Muscle layer of duodenum (tissue), 2 donors: ENCODE results near the gene ASPDH.

ENCODE experiments used
- H3K27ac ChIP-seq: one replicate; pipeline ENCODE4 v1.7.0; 2013; ENCODE audit warnings: mild to moderate bottlenecking, low read length
- H3K27me3 ChIP-seq: one replicate; pipeline ENCODE4 v1.7.0; 2013; ENCODE audit warnings: low read depth, mild to moderate bottlenecking, control low read depth, low read length
- H3K36me3 ChIP-seq, 2 donors: one replicate each; pipeline ENCODE4 v1.7.0; 2013; ENCODE audit warnings: low read length in 2 of 2, control low read depth in 1 of 2, mild to moderate bottlenecking in 1 of 2; ENCODE audit not compliant: insufficient read depth in 2 of 2, control insufficient read depth in 1 of 2
- H3K4me1 ChIP-seq, 2 donors: one replicate each; pipeline ENCODE4 v1.7.0; 2013; ENCODE audit warnings: low read length in 2 of 2, mild to moderate bottlenecking in 2 of 2, control low read depth in 1 of 2, moderate library complexity in 1 of 2; ENCODE audit not compliant: insufficient read depth in 2 of 2, control insufficient read depth in 1 of 2
- H3K4me3 ChIP-seq, 2 donors: one replicate each; pipeline ENCODE4 v1.7.0; 2013; ENCODE audit warnings: low read length in 2 of 2, low read depth in 1 of 2, mild to moderate bottlenecking in 1 of 2
- H3K9me3 ChIP-seq, 2 donors: one replicate each; pipeline ENCODE4 v1.7.0; 2013; ENCODE audit warnings: low read length in 2 of 2, control low read depth in 1 of 2, mild to moderate bottlenecking in 1 of 2; ENCODE audit not compliant: control insufficient read depth in 1 of 2
- donor health status: healthy.

Gene ASPDH

DNA sequence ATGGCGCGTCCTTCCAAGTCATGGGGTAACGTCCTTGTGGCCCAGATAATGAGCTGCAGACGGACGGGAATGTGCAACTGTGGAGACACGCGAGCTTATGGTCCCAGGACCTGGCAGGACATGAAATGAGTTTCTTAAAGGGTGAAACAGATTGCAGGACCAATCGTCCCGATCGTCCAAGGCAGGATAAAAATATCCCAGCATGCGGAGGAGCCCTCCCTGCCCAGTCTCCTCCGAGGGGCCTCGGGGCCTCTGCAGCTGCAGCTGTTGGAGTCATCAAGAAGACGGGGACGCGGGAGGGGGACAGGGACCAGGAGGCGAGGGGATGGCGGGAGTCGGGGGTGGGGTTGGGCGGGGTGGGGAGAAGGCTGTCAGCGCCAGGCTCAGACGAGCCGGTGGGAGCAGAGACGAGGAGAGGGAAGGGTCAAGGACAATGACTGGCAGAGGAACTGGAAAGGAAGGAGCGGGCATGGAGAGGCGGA, 22.7 kb downstream of the ASPDH start:
- Histone ChIP-seq H3K36me3 (peaks cover 0 to 4% of the 10 kb centered on the region in 2 donors), H3K27me3 (no peaks in the 10 kb centered on the region), H3K27ac (no peak overlapping the region), H3K9me3 (no peaks in the 10 kb centered on the region), H3K4me1 (peaks cover 0 to 3% of the 10 kb centered on the region in 2 donors), H3K4me3 (no peak overlapping the region)

DNA sequence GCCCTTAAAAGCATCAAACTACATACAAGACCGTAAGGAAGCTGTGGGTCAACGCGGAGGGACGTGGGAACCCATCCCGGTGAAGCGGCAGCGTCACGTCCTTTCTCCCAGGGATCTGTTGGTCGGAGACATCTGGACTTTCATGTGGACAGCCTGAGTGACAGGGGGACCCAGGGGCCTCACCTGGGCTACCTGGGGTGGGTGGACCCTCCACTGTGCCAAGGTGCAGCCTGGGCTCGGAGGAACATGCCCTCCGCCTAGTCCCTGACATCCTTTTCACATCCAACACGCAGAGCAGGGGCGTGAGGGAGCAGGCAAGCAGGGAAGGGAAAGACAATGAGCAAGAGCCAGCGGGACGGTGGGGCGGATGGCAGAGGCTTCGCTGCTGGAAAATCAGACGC, 23.3 kb downstream of the ASPDH start:
- H3K4me1 ChIP-seq = peaks cover 0 to 3% of the 10 kb centered on the region in 2 donors
- no peaks in the 10 kb centered on the region for H3K9me3 ChIP-seq
- H3K4me3 ChIP-seq = no peak overlapping the region
- peaks cover 0 to 4% of the 10 kb centered on the region in 2 donors for H3K36me3 ChIP-seq
- no peak overlapping the region for H3K27ac ChIP-seq
- no peaks in the 10 kb centered on the region for H3K27me3 ChIP-seq

DNA sequence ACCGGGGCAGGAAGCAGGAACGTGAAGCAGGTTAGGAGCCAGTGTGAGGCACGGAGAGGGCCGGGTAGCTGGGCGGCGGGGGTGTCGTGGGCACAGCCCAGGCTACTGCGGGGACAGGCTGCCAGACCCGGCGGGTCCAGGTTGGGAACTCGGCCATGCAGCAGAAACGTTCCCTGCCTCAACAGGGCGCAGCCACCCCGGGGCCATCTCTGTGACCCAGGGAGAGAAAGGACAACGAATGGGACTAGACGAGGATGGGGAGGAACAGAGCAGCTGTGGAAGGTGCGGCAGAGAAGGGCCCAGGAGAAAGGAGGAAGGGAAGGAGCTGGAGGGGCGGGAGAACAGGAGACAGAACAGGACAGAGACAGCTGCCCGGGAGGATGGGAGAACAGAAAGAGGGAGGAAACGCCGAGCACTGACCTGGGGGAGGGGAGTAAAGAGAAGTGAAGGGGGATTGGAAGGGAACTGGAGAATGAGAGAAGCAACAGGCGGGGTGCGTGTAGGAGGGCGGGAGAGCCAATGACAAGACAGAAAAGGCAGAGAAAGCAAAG, 24.2 kb downstream of the ASPDH start:
- Histone ChIP-seq H3K27me3 (no peaks in the 10 kb centered on the region), H3K4me1 (peaks cover 0 to 3% of the 10 kb centered on the region in 2 donors), H3K4me3 (no peak overlapping the region), H3K9me3 (no peaks in the 10 kb centered on the region), H3K27ac (no peak overlapping the region), H3K36me3 (peaks cover 0 to 5% of the 10 kb centered on the region in 2 donors)

DNA sequence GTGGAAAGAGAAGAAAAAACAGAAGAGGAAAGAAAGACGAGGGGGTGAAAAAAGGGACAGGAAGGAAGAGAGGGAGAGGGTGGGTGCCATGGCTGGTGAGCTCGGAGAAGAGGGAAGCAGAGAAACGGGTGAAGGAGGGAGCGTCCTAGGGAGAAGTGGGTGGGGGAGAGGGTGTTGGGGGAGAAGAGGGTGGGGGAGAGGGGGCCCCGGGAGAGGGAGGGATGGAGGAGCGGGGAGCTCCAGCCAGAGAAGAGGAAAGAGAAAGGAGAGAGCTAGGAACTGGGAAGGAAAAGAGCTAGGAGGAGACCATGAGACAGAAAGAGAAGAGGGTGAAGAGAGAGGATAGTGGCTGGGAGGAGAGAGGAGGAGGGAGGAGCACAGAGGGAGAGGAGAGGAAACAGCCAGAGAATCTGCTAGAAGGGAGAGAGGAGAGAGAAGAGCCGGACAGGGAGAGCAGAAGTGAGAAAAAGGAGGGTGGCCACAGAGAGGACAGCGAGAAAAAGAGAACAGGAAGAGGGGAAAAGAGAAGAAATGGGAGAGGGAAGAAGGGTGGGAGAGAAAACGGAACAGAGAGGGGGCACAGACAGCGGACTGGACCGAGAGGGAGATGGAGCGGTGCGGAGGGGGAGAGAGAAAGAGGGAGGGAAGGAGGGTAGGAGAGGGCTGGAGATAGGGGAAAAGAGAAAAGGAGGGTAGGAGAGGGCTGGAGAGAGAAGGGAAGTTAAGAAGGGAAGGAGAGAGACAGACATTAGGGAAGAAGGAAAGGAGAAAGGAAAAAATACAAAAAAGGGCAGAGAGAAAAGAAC, 25.1 kb downstream of the ASPDH start:
- no peaks in the 10 kb centered on the region for H3K27me3 ChIP-seq
- peaks cover 0 to 11% of the 10 kb centered on the region in 2 donors for H3K36me3 ChIP-seq
- H3K27ac ChIP-seq = no peak overlapping the region
- no peaks in the 10 kb centered on the region for H3K9me3 ChIP-seq
- peaks cover 0 to 3% of the 10 kb centered on the region in 2 donors for H3K4me1 ChIP-seq
- H3K4me3 ChIP-seq = no peak overlapping the region

DNA sequence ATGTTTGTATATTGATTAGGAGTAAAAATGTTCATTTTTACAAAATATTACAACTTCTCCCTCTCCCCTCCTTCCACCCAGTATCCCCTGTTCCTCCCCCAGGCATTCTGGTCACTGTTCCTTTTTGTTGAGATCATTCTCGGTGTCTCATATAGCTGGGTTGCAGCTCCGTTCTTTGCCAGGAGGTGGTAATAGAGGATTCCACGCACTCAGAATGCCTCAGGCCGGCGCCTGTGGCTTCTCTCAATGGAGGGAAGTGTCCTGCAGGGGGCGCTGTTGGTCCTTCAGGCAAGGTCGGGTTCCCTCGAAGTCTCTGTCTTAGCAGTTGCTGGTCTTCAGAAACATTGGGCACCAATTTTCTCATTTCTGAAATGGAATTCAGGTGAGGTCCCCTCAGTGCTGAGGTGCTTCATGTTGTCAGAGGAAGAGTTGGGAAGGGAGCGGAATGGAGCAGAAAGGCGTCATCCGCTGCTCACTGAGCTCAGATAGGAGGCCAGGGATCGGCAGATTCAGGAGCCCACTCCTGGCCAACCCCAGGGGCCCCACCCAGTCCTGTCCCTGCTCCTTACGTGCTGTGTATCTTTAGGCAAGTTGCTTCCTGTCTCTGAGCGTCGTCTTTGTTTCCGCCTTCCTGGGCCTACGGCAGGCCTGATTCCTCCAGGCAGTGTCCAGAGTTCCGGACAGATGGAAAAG, 26.7 kb downstream of the ASPDH start:
- no peaks in the 10 kb centered on the region for H3K4me1 ChIP-seq
- H3K9me3 ChIP-seq = no peaks in the 10 kb centered on the region
- H3K36me3 ChIP-seq = peaks cover 0 to 25% of the 10 kb centered on the region in 2 donors
- no peaks in the 10 kb centered on the region for H3K27me3 ChIP-seq
- no peak overlapping the region for H3K4me3 ChIP-seq
- H3K27ac ChIP-seq = no peak overlapping the region

DNA sequence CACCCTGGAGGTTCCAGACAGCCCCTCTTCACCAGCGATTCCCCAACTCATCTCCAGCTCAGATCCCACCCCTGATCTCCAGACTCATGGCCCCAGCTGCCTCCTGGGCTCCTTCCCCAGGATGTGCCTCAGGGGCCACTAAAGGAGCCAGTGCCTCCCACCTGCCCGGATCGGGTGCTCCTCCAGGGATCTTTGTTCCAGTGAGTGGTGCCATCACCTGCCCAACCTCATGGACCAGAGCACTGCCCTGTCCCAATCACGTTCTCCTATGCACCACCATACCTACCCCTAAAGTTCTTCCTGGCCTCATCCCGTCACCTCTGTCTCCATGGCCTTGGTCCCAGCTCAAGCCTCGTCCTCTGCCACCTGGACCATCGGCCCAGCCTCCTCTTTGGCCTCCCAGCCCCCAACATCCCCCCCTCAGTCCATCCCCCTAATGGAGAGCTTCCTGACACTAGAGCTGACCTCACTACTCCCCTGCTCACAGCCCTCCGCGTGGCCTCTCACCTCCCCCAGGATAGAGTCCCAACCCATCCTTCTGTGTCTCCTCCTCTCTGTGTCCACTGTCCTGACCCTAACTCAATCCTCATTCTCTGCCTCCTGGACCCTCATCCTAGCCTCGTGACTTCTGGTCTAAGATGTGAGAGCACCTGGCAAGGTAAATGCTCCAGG, 28.3 kb downstream of the ASPDH start:
- H3K27ac ChIP-seq = no peak overlapping the region
- H3K36me3 ChIP-seq = peaks cover 0 to 39% of the 10 kb centered on the region in 2 donors
- no peaks in the 10 kb centered on the region for H3K9me3 ChIP-seq
- H3K4me3 ChIP-seq = no peak overlapping the region
- H3K4me1 ChIP-seq = no peaks in the 10 kb centered on the region
- no peaks in the 10 kb centered on the region for H3K27me3 ChIP-seq

DNA sequence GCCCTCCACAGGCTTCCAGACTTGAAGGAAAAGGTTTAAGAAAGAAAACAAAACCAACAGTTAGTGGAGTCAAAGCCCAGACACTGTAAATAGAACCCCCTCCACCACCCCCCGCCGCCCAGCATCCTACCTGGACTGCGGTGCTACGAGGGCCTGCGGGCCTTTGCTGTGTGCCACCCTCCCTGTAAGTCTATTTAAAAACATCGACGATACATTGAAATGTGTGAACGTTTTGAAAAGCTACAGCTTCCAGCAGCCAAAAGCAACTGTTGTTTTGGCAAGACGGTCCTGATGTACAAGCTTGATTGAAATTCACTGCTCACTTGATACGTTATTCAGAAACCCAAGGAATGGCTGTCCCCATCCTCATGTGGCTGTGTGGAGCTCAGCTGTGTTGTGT, 30.8 kb downstream of the ASPDH start:
- no peak overlapping the region for H3K4me3 ChIP-seq
- H3K27ac ChIP-seq = no peak overlapping the region
- H3K36me3 ChIP-seq = peaks cover 0 to 53% of the 10 kb centered on the region in 2 donors
- no peaks in the 10 kb centered on the region for H3K27me3 ChIP-seq
- H3K9me3 ChIP-seq = no peaks in the 10 kb centered on the region
- peaks cover 0 to under 1% of the 10 kb centered on the region in 2 donors for H3K4me1 ChIP-seq

DNA sequence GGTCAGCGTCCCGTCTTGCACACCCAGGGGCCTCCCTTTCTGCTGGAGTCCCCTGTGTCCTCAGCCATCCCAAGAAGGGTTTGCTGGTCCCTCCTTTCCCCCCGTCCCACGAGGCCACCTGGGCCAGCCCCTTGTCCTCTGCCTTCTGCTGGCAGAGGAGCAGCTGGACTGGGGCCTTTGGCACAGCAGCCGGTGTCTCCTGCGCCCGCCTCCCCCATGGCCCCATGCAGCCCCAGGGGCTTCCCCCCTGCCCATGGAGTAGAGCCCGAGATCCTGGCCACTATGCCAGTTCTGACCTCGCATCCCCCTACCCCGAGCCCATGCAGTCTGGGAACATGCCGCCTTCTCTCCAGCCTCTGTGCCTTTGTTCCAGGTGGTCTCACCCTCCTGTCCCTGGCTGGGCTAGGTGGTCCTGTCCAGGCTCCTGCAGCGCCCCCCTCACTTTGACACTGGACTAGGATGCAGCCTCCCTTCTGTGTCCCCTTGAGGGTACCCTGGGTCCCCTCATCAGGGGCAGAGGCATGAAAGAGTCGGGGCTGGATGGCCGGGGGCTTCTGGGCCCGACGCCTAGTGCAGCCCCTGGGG, 31.4 kb downstream of the ASPDH start:
- peaks cover 4 to 6% of the 10 kb centered on the region in 2 donors for H3K4me1 ChIP-seq
- H3K4me3 ChIP-seq = no peak overlapping the region
- H3K27me3 ChIP-seq = no peaks in the 10 kb centered on the region
- H3K36me3 ChIP-seq = peaks cover 0 to 53% of the 10 kb centered on the region in 2 donors
- no peak overlapping the region for H3K27ac ChIP-seq
- no peaks in the 10 kb centered on the region for H3K9me3 ChIP-seq

DNA sequence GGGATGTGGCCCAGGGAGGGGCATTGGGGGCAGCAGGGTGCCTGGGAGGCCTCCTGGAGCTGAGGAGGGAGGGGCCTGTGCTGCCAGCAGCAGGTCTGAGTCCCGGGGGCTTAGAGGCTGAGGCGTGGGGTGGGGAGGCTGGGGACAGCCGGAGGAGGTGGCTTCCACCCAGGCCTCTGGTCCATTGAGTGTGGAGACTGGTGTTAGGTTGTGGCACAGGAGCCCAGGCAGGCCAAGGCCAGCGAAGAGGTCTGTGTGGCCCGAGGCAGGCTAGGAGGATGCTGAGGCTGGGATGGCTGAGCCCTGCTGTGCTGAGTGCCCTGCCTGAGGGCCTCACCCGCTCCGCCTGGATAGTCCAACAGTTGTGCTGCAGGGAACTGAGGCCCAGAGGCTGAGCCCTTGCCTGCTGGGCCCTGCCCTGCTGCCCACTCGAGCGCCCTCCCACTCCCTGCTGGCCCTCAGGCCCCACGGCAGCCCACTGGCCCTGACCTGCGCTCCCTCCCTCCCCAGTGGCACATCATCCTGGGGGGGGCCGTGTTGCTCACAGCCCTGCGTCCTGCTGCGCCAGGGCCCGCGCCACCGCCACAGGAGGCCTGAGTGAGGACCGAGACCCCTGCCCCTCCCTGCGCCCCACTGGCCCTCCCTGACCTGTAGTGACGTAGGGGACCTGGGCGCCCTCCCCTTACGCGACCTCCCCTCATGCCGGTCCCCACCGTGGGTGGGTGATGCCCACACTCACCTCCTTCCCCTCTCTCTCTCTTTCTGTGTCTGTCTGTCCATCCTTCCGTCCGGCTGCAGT, 32.2 kb downstream of the ASPDH start:
- H3K4me3 ChIP-seq = no peak overlapping the region
- peaks cover 0 to 53% of the 10 kb centered on the region in 2 donors for H3K36me3 ChIP-seq
- H3K27me3 ChIP-seq = no peaks in the 10 kb centered on the region
- H3K27ac ChIP-seq = no peak overlapping the region
- H3K9me3 ChIP-seq = no peaks in the 10 kb centered on the region
- peaks cover 4 to 13% of the 10 kb centered on the region in 2 donors for H3K4me1 ChIP-seq

DNA sequence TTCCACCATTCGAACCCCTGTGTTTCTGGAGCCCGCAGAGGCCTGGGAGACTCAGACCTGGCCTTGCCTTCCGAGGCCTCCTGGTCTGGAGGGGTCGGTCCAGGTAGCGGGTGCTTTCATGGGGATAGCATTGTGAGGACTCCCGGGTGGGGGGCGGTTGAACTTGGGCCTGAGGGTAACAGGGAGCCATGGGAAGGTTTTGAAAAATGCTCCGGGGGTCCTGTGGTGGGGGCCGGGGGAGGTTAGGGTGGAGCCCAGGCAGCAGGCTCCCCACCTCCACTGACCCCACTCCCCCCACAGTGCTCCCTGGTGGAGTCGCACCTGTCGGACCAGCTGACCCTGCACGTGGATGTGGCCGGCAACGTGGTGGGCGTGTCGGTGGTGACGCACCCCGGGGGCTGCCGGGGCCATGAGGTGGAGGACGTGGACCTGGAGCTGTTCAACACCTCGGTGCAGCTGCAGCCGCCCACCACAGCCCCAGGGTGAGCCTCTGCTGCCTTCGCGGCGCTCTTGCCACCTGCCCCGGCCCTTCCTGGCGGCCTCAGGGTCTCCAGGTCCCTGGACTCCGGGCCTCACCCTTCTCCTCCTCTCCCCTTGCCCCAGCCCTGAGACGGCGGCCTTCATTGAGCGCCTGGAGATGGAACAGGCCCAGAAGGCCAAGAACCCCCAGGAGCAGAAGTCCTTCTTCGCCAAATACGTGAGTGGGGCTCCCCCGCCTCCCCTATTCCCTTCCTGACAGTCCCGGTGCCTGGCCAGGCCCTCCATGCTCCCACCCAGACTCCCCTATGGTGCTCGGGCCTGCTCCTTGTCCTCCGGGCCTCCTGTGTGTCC, 33.2 kb downstream of the ASPDH start:
- H3K27me3 ChIP-seq = no peaks in the 10 kb centered on the region
- peaks cover 4 to 13% of the 10 kb centered on the region in 2 donors for H3K4me1 ChIP-seq
- no peaks in the 10 kb centered on the region for H3K9me3 ChIP-seq
- no peak overlapping the region for H3K27ac ChIP-seq
- no peak overlapping the region for H3K4me3 ChIP-seq
- peaks cover 0 to 53% of the 10 kb centered on the region in 2 donors for H3K36me3 ChIP-seq
